ENCODE data around the gene DPH3.

Gene DPH3

DNA sequence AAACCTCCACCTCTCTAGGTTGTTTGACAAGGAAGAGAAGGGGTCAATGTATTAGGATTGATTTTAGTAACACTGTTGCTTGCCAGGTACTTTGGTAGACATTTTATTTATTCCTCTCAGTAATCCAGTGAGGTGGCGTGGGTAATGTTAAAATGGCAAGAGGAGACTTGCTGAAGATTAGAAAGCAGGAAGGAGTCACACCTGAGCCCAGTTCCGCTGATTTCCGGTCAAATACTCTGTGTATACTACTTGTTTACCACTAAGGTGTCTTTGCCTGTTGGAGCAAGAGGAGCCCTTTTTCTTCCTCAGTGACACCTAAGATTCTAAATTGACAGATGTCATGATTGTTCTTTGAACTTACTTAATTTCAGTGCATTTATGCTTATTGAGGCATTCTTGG is 2.0 kb upstream of the DPH3 start:
- WGBS (ENCODE audit: extremely low coverage, insufficient coverage, insufficient read length) = no CpG with 5 or more reads among the region's 3 CpGs
- H3K79me1 ChIP-seq (ENCODE audit: low read length) = peaks cover 8% of the 10 kb centered on the region
- H3K36me3 ChIP-seq (ENCODE audit: control insufficient read depth in 1 of 2, insufficient read depth in 2 of 2, low read length in 2 of 2) = peaks cover 2 to 6% of the 10 kb centered on the region in 2 experiments
- DNase-seq = no peak
- no peak overlapping the region for H3K27ac ChIP-seq (ENCODE audit: low read depth, low read length)
- no peak overlapping the region for H3K4ac ChIP-seq (ENCODE audit: low read depth, low read length)
- H2AFZ ChIP-seq (ENCODE audit: insufficient read depth, low read length, poor library complexity) = no peak overlapping the region
- peaks cover 0 to 2% of the 10 kb centered on the region in 2 experiments for H3K4me1 ChIP-seq (ENCODE audit: control insufficient read depth in 1 of 2, insufficient read depth in 2 of 2, low read length in 2 of 2)
- H2BK12ac ChIP-seq (ENCODE audit: low read length) = no peak overlapping the region
- no peak overlapping the region for H3K4me3 ChIP-seq (ENCODE audit: low read depth, low read length)
- no peak overlapping the region for H4K12ac ChIP-seq (ENCODE audit: low read depth, low read length)
- no peak overlapping the region for H3K4me2 ChIP-seq (ENCODE audit: low read length)
- H3K23ac ChIP-seq (ENCODE audit: low read length) = no peak overlapping the region
- no peak overlapping the region for H3K14ac ChIP-seq (ENCODE audit: low read length)
- no peak overlapping the region for H2BK120ac ChIP-seq (ENCODE audit: insufficient read depth, low read length, poor library complexity)
- H3K79me2 ChIP-seq (ENCODE audit: control insufficient read depth, insufficient read depth, low read length, poor library complexity) = peaks cover 7% of the 10 kb centered on the region
- no peak overlapping the region for H4K91ac ChIP-seq (ENCODE audit: low read depth, low read length)
- no peaks in the 10 kb centered on the region for H3K9me3 ChIP-seq (ENCODE audit: insufficient read depth, low read depth, low read length)
- no peak overlapping the region for H2BK5ac ChIP-seq (ENCODE audit: low read depth, low read length, poor library complexity)
- H3K27me3 ChIP-seq (ENCODE audit: insufficient read depth, low read length) = no peaks in the 10 kb centered on the region
- H3K18ac ChIP-seq (ENCODE audit: low read length) = no peak overlapping the region
- H3K9ac ChIP-seq (ENCODE audit: low read length) = no peak overlapping the region
- H2AK5ac ChIP-seq (ENCODE audit: low read length) = no peak overlapping the region
- no peak overlapping the region for H4K8ac ChIP-seq (ENCODE audit: low read depth, low read length)

DNA sequence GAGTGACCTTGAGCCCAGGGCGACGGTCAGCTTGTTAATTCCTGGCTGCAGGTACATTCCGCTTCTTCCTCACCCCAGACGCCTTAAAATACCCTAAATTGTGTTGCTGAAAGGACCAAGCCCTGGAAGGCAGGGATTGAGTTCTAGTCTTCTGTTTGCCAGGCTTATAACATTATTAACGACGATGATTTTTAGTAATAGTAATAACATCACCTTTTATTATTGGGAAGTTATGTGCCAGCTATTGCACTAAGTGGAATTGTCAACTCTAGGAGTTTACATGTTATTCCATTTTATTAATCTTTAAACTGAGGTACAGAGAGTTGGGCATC is 678 bp upstream of the DPH3 start:
- H3K36me3 ChIP-seq (ENCODE audit: control insufficient read depth in 1 of 2, insufficient read depth in 2 of 2, low read length in 2 of 2) = no peaks in the 10 kb centered on the region
- H3K14ac ChIP-seq (ENCODE audit: low read length) = peak overlapping the region; percentile 54
- H3K27me3 ChIP-seq (ENCODE audit: insufficient read depth, low read length) = no peaks in the 10 kb centered on the region
- H4K12ac ChIP-seq (ENCODE audit: low read depth, low read length) = peak overlapping the region; percentile 84
- H3K4me3 ChIP-seq (ENCODE audit: low read depth, low read length) = peak overlapping the region; percentile 96
- peak overlapping the region; percentile 88 for H4K8ac ChIP-seq (ENCODE audit: low read depth, low read length)
- H2AK5ac ChIP-seq (ENCODE audit: low read length) = no peak overlapping the region
- H3K4me1 ChIP-seq (ENCODE audit: control insufficient read depth in 1 of 2, insufficient read depth in 2 of 2, low read length in 2 of 2) = peaks cover 0 to 2% of the 10 kb centered on the region in 2 experiments
- peaks cover 7% of the 10 kb centered on the region for H3K79me2 ChIP-seq (ENCODE audit: control insufficient read depth, insufficient read depth, low read length, poor library complexity)
- H3K4ac ChIP-seq (ENCODE audit: low read depth, low read length) = peak overlapping the region; percentile 53
- H2BK5ac ChIP-seq (ENCODE audit: low read depth, low read length, poor library complexity) = peak overlapping the region; percentile 58
- H3K18ac ChIP-seq (ENCODE audit: low read length) = peak overlapping the region; percentile 51
- no peak overlapping the region for H2BK12ac ChIP-seq (ENCODE audit: low read length)
- peak overlapping the region; percentile 90 for H3K9ac ChIP-seq (ENCODE audit: low read length)
- H3K79me1 ChIP-seq (ENCODE audit: low read length) = peaks cover 8% of the 10 kb centered on the region
- H2BK120ac ChIP-seq (ENCODE audit: insufficient read depth, low read length, poor library complexity) = no peak overlapping the region
- H3K23ac ChIP-seq (ENCODE audit: low read length) = no peak overlapping the region
- peak overlapping the region; percentile 83 for H4K91ac ChIP-seq (ENCODE audit: low read depth, low read length)
- H3K9me3 ChIP-seq (ENCODE audit: insufficient read depth, low read depth, low read length) = no peaks in the 10 kb centered on the region
- peak overlapping the region; percentile 92 for H3K4me2 ChIP-seq (ENCODE audit: low read length)
- no peak for DNase-seq
- WGBS (ENCODE audit: extremely low coverage, insufficient coverage, insufficient read length) = no CpG with 5 or more reads among the region's 6 CpGs
- H3K27ac ChIP-seq (ENCODE audit: low read depth, low read length) = peak overlapping the region; percentile 55
- peak overlapping the region; percentile 95 for H2AFZ ChIP-seq (ENCODE audit: insufficient read depth, low read length, poor library complexity)

DNA sequence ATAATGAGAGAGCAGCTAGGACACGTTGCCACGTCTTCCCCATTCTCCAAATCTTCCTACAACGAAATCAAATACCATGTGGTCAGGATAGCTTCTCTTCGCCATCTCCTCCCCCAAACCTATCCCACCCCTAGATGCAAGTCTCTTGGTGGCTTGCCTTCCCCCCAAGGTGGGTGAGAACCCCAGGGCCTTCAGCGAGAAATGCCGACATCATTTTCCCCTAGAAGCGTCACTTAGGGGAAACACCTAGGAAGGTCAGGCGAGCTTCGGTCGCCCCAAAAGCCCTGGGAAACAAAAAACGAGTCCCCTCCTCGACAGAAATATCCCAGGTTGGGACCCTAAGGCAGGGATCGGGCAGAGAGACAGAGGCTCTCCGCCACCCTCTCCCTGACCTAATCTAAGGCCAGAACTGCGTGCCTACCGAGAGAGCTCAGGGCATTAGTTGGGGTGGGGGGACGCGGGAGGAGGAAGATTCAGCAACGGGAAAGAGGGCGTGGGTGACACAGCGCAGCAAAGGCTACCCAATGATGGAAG is 502 bp downstream of the DPH3 start:
- peaks cover 7% of the 10 kb centered on the region for H3K79me2 ChIP-seq (ENCODE audit: control insufficient read depth, insufficient read depth, low read length, poor library complexity)
- peak overlapping the region; percentile 99 for H4K8ac ChIP-seq (ENCODE audit: low read depth, low read length)
- H2AFZ ChIP-seq (ENCODE audit: insufficient read depth, low read length, poor library complexity) = peak overlapping the region; percentile 94
- peaks cover 0 to 2% of the 10 kb centered on the region in 2 experiments for H3K4me1 ChIP-seq (ENCODE audit: control insufficient read depth in 1 of 2, insufficient read depth in 2 of 2, low read length in 2 of 2)
- H3K4me3 ChIP-seq (ENCODE audit: low read depth, low read length) = peak overlapping the region; percentile 97
- peak overlapping the region; percentile 90 for H2AK5ac ChIP-seq (ENCODE audit: low read length)
- no peaks in the 10 kb centered on the region for H3K27me3 ChIP-seq (ENCODE audit: insufficient read depth, low read length)
- peak overlapping the region; percentile 29 for H2BK120ac ChIP-seq (ENCODE audit: insufficient read depth, low read length, poor library complexity)
- no peak overlapping the region for H3K23ac ChIP-seq (ENCODE audit: low read length)
- H3K79me1 ChIP-seq (ENCODE audit: low read length) = peaks cover 8% of the 10 kb centered on the region
- no peak overlapping the region for H2BK12ac ChIP-seq (ENCODE audit: low read length)
- DNase-seq = no peak
- peak overlapping the region; percentile 77 for H3K4me2 ChIP-seq (ENCODE audit: low read length)
- H3K14ac ChIP-seq (ENCODE audit: low read length) = peak overlapping the region; percentile 28
- H4K91ac ChIP-seq (ENCODE audit: low read depth, low read length) = peak overlapping the region; percentile 83
- peak overlapping the region; percentile 99 for H3K4ac ChIP-seq (ENCODE audit: low read depth, low read length)
- H3K18ac ChIP-seq (ENCODE audit: low read length) = peak overlapping the region; percentile 13
- H2BK5ac ChIP-seq (ENCODE audit: low read depth, low read length, poor library complexity) = peak overlapping the region; percentile 49
- WGBS (ENCODE audit: extremely low coverage, insufficient coverage, insufficient read length) = no CpG with 5 or more reads among the region's 21 CpGs
- H4K12ac ChIP-seq (ENCODE audit: low read depth, low read length) = peak overlapping the region; percentile 73
- H3K9ac ChIP-seq (ENCODE audit: low read length) = peak overlapping the region; percentile 93
- H3K27ac ChIP-seq (ENCODE audit: low read depth, low read length) = peak overlapping the region; percentile 18
- no peaks in the 10 kb centered on the region for H3K9me3 ChIP-seq (ENCODE audit: insufficient read depth, low read depth, low read length)
- H3K36me3 ChIP-seq (ENCODE audit: control insufficient read depth in 1 of 2, insufficient read depth in 2 of 2, low read length in 2 of 2) = peaks cover 0 to 2% of the 10 kb centered on the region in 2 experiments

DNA sequence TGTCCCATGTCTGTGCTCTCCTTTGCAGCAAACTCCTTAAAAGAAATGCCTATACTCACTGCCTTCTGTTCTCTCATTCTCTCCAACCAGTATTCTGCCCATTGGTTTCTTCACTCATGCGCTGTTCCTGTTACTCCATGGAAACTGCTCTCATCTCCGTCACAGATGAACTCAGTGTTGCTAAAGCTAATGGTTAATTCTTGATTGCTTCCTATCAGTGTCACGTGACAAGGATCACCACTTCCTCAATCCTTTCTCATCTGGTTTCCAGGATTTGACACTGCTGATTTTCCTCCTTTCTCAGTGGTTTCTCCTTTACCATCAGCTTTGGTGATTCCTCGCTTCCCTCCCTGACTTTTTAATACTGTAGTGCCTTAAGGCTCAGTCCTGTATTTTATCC is 2.6 kb downstream of the DPH3 start:
- H2BK12ac ChIP-seq (ENCODE audit: low read length) = no peak overlapping the region
- WGBS (ENCODE audit: extremely low coverage, insufficient coverage, insufficient read length) = no CpG with 5 or more reads among the region's 4 CpGs
- peaks cover 0 to 6% of the 10 kb centered on the region in 2 experiments for H3K36me3 ChIP-seq (ENCODE audit: control insufficient read depth in 1 of 2, insufficient read depth in 2 of 2, low read length in 2 of 2)
- H3K27me3 ChIP-seq (ENCODE audit: insufficient read depth, low read length) = no peaks in the 10 kb centered on the region
- H3K23ac ChIP-seq (ENCODE audit: low read length) = no peak overlapping the region
- no peaks in the 10 kb centered on the region for H3K9me3 ChIP-seq (ENCODE audit: insufficient read depth, low read depth, low read length)
- no peak overlapping the region for H3K4me2 ChIP-seq (ENCODE audit: low read length)
- DNase-seq = no peak
- no peak overlapping the region for H3K18ac ChIP-seq (ENCODE audit: low read length)
- H3K79me1 ChIP-seq (ENCODE audit: low read length) = peaks cover 8% of the 10 kb centered on the region
- no peak overlapping the region for H4K8ac ChIP-seq (ENCODE audit: low read depth, low read length)
- no peak overlapping the region for H3K27ac ChIP-seq (ENCODE audit: low read depth, low read length)
- no peak overlapping the region for H2AFZ ChIP-seq (ENCODE audit: insufficient read depth, low read length, poor library complexity)
- no peak overlapping the region for H3K4ac ChIP-seq (ENCODE audit: low read depth, low read length)
- peaks cover 7% of the 10 kb centered on the region for H3K79me2 ChIP-seq (ENCODE audit: control insufficient read depth, insufficient read depth, low read length, poor library complexity)
- H2BK120ac ChIP-seq (ENCODE audit: insufficient read depth, low read length, poor library complexity) = no peak overlapping the region
- H2AK5ac ChIP-seq (ENCODE audit: low read length) = no peak overlapping the region
- H4K12ac ChIP-seq (ENCODE audit: low read depth, low read length) = no peak overlapping the region
- H3K4me1 ChIP-seq (ENCODE audit: control insufficient read depth in 1 of 2, insufficient read depth in 2 of 2, low read length in 2 of 2) = peaks cover 0 to 2% of the 10 kb centered on the region in 2 experiments
- H3K4me3 ChIP-seq (ENCODE audit: low read depth, low read length) = no peak overlapping the region
- no peak overlapping the region for H3K14ac ChIP-seq (ENCODE audit: low read length)
- H3K9ac ChIP-seq (ENCODE audit: low read length) = no peak overlapping the region
- no peak overlapping the region for H2BK5ac ChIP-seq (ENCODE audit: low read depth, low read length, poor library complexity)
- no peak overlapping the region for H4K91ac ChIP-seq (ENCODE audit: low read depth, low read length)
